ENCODE data around the gene SLC12A1.

SLC12A1 gene

GRCh38 chr15:48205981-48206380, at the start of gene SLC12A1:
Gene SLC12A1 (plus strand): TSS chr15:48206302. CDS start chr15:48207720, 1,418 bp downstream.
- DNase-seq = no peak

DNA sequence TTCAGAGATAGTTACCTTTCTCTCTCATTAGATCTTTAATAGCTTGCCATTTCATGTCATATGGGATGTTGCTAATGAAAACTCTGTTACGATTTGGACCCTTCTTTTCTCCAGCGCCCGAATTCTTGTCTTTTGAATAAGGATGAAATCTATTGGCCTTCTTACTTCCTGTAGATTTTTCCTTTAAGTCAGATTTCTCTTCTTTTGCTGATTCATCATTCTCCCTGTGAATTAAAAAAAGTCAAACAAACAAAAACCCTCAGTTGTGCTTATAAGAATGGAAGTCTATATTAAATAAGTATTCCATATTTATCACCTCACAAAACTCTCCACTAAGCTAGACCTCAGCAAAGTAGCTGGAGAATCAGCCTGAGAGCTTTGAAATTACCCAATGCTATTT, 37.5 kb upstream of the SLC12A1 start:
- DNase-seq = no peak

GRCh38 chr15:48170981-48171380, 35.1 kb upstream of the SLC12A1 start:
- DNase-seq = no peak

DNA sequence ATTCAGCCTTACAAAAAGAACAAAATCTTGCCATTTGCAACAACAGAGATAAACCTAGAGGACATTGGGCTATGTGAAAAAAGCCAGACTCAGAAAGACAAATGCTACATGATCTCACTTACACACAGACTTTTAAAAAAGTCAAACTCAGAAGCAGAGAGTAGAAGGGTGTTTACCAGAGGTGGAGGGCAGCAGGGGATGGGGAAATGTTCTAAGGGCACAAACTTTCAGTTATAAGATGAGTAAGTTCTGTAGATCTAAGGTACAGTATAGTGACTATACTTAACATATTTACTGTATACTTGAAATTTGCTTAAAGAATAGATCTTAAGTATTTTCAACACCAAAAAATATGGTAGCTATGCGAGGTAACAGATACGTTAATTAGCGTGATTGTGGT, 31.0 kb upstream of the SLC12A1 start:
- DNase-seq = no peak

- DNase-seq = no peak
Measured at GRCh38 chr15:48176112-48176511, 30.0 kb upstream of the SLC12A1 start.

DNA sequence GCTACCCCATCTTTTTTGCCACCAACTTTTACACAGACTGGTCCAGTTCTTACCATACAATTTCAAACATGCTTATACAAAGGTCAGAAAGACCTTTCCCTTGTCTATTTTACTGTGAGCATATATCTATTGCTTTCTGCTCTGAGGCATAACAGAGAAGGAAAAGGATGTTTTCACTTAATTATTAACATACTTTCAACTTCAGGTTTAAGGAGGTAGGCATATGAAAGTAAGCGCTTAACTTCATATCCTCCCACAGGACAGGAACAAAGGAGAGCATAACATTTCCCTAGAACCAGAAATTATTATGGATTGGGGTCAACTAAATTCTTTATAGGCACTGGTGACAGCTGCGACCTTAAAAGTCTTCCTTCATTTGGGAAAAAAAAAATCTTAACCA, 29.1 kb upstream of the SLC12A1 start:
- no peak for DNase-seq

- no peak for DNase-seq
Measured at GRCh38 chr15:48177383-48177765, 28.7 kb upstream of the SLC12A1 start.

DNA sequence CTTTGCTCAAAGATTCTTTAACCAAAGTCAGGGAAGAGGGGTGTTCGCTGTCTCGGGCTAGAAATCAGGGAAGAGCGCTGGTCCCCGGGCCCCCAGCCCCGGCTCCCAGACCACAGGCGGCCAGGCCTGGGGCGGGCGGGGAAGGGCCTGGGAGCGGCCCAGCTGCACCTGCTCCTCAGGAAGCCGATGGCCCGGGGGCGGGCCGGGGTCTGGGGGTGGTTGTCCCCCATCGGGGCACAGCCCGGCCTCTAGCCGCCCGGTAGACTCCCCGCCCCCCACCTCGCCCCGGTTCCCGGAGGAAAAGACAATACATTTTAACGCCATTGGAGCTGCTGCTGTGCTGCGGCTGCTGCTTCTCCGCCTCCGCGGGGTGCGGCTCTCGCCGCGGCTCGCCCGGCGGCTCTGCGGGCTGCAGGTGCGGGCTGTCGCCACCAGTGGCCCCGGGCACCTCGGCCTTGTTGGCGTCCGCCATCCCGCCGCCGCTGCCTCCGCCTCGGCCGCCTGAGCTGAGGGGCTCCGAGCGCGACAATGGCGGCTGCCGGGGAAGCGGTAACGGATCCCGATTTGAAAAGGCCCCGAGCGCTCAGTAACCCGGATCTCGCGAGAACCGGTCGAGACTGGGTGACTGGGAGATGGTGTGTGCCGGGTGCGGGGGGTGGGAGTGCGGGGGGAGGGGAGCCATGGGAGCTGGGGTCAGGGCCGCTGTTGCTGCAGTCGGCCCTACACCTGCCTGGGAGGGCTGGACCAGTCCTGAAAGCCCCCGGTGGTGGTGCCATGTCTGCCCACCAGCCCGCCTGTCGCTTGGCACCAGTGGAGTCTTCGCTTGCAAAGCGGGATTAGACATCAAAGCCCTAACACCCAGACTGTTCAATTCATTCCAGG, 28.1 kb upstream of the SLC12A1 start, which contains the start of gene MYEF2:
MYEF2 (minus strand) TSS at position 530 of the 882 bp plus-strand sequence; CDS start at position 472, 58 bp downstream.
- DNase-seq = no peak

DNA sequence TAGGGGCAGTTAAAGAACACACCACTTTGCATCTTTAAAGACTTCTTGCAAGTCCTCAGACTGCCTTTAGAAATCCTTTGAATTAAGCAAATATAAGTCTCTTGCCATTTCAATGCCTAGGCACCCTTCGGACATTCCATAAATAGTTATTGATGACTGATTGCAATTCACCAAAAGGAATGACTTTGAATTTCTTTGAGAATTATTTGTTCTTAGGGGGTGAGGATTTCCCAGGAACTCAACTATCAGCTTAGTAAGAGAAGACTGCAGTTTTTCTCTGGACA, 27.5 kb upstream of the SLC12A1 start:
- no peak for DNase-seq

DNA sequence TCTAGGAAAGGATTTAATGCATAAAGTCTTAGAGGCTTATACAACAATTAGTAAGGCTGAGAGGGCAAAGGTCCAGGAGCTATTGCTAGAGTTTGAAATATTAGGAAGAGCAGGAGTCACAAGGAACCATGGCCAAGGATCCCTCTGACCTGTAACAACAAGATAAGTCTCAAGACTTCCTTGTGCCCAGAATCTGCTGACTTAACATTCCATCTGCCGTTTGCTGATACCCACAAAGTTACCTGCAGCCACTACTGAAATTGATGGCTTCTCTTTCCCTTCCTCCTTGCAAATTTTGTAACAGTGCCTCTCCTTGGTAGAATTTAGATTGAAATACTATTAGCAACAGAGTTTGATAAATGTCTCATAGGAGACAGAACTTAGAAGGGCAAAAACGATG, 23.4 kb upstream of the SLC12A1 start:
- no peak for DNase-seq

DNA sequence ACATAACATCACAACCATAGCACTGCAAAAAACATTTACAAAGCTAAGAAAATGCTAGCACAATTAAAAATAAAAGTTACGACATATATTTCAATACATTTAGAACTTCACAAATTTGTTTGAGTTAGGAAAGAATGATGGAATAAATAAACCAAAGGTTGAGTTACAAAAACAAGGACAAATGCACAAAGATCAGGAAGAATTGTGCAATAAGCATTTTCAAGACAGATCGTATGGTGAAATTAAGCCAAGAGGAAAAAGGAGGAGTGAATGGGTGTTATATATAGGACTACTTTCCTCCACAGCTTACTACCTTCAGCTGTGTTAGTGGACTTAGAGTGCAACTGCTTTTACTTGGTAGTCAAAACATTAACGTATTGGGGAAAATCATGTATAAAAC, 20.6 kb upstream of the SLC12A1 start:
- DNase-seq = no peak

GRCh38 chr15:48186271-48186670, 19.8 kb upstream of the SLC12A1 start:
- DNase-seq = no peak

GRCh38 chr15:48190932-48191573, 15.0 kb upstream of the SLC12A1 start:
- no peak for DNase-seq

DNA sequence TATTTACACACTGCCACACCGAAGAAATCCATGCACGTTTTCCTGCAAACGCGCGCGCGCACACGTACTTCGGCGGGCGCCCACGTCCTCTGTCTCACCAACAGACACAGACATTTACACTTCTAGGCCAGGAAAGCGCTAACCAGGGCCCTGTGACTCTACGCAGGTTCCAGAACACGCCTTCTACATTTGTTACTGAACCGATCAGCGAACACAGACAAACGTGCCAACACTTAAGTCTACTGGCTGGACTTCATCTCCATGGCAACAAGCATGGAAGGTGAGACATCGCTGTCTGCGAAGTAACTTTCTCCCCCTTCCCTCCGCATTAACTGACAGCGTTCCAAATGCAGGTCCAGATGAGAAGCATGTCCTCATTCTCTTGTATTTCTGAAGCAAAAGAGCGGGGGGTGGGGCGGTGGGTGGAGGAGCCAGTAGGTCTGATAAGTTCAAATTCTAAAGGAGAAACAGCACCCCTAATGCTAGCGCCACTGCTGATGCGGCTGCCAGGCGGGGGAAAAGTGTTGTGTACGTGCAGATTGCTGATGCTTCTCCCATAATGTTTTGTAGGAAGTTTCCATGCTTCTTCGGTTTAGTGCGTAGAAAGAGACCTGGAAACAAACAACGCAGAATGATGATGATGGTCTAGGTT, 14.4 kb upstream of the SLC12A1 start, which contains the start of gene CTXN2:
CTXN2 (plus strand) TSS at position 92 of the 652 bp plus-strand sequence. CDS start 9,636 bp downstream, outside the sequence.
- no peak for DNase-seq

DNA sequence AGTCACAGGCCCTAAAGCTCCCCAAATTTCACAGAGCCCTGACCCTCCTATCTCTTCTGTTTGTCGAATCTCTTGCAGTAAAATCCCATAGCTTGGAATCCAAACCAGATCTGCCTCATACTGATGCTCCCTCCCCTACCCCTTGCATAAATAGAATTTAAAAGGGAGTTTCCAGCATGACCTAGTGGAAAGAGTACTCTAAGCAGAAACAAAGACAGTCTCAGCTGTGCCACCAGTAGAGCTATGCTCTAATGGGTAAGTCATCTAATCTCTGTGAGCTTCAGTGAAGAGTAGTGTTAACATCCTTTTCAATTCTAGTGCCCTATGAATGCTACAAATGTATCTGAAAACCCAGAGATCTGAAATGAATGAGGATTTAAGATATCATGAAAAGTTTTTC, 4.0 kb upstream of the SLC12A1 start:
- no peak for DNase-seq

DNA sequence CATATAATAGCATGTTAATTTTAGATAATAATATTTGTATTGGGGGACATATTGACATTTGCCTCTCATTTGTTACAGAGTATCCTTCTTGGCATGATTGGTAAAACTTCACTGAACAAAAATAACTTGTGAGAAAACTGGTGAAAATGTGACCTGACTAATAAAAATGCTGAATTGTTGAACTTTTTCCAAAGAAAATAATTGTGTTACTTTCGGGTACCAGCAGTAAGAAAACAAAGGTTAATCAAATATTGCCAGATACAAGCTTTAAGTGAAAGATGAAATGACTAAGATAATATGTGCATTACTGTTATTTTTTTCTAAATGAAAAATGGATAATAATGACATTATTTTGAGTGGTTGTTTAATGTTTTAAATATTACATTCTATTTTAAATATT, 15.2 kb downstream of the SLC12A1 start:
- DNase-seq = no peak

DNA sequence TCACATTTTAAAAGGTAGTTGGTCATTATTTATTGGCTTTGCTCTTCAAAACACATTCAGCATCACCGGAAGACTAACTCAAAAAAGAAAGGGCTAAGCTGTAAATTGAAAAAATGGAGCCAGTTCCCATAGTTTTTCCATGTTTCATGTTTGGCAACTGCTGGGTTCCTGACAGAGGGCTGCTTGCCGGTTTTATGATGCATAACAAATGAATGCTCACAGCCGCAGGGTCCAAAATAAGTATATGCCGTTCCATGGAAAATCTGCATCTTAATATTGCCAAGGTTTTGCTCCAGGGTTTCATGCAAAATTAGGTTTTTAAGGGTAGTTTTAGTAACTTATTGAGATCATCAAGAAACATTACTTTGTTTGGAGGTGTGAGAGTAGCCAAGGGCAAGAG, 15.8 kb downstream of the SLC12A1 start:
- DNase-seq = no peak

GRCh38 chr15:48222627-48223026, 16.5 kb downstream of the SLC12A1 start:
- DNase-seq = no peak

- DNase-seq = no peak
Measured at GRCh38 chr15:48225771-48226170, 19.7 kb downstream of the SLC12A1 start.

GRCh38 chr15:48230498-48230897, 24.4 kb downstream of the SLC12A1 start:
- no peak for DNase-seq

DNA sequence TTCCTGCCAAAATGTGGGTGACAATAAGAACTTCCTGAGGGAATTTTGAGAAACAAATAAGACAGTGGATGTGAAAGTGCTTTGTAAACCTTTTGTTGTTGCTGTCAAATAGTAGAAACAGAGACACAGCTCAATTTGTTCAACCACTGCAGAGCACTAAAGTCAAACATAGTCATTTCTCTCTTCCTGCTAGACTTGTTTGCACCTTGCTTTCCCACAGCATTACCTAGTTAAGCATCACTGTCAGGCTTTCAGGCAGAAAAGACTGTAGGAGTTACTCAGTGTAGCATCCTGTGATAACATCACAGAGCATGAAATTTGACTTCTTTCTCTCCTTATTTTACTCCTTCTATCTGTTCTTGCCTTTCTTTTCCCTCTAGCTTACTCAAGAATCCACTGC, 27.1 kb downstream of the SLC12A1 start:
- no peak for DNase-seq

- no peak for DNase-seq
Measured at GRCh38 chr15:48239334-48239733, 33.2 kb downstream of the SLC12A1 start.

GRCh38 chr15:48242015-48242414, 35.9 kb downstream of the SLC12A1 start:
- DNase-seq = no peak

GRCh38 chr15:48242535-48242934, 36.4 kb downstream of the SLC12A1 start:
- DNase-seq = no peak

All from GF-D8 (cell line).